HUES48 (cell line): ENCODE results near the gene KRT14.
A peak's percentile ranks its signal among the peaks of the same experiment; 100 is the strongest.

Experiments used
- H3K27ac ChIP-seq: one replicate; pipeline ENCODE4 v1.7.0; 2013; ENCODE audit warnings: low read depth, low read length, inconsistent platforms
- H3K27me3 ChIP-seq: 2 replicates; pipeline ENCODE4 v1.6.1; 2013; ENCODE audit warnings: mild to moderate bottlenecking, low read length; ENCODE audit not compliant: control insufficient read depth, insufficient read depth
- H3K36me3 ChIP-seq: 2 replicates; pipeline ENCODE4 v1.6.1; 2013; ENCODE audit warnings: low read length; ENCODE audit not compliant: control insufficient read depth, insufficient read depth
- H3K4me1 ChIP-seq: 2 replicates; pipeline ENCODE4 v1.6.1; 2013; ENCODE audit warnings: mild to moderate bottlenecking, low read length; ENCODE audit not compliant: control insufficient read depth, insufficient read depth
- H3K4me3 ChIP-seq: 2 replicates; pipeline ENCODE4 v1.5.1; 2013; ENCODE audit warnings: mild to moderate bottlenecking, low read depth, low read length
- H3K9ac ChIP-seq: 2 replicates; pipeline ENCODE4 v1.6.1; 2013; ENCODE audit warnings: mild to moderate bottlenecking, low read depth, low read length, moderate library complexity
- H3K9me3 ChIP-seq: 2 replicates; pipeline ENCODE4 v1.6.1; 2013; ENCODE audit warnings: low read length; ENCODE audit not compliant: control insufficient read depth, insufficient read depth

The KRT14 gene

GRCh38 chr17:41540921-41541625 is 45.6 kb downstream of the KRT14 start:
- Histone ChIP-seq H3K4me1 (peaks cover 13% of the 10 kb centered on the region; the same call in 1 of the 2 replicates), H3K4me3 (no peak overlapping the region), H3K27ac (peak overlapping the region; percentile 51), H3K27me3 (no peaks in the 10 kb centered on the region), H3K9ac (no peak overlapping the region), H3K36me3 (no peaks in the 10 kb centered on the region), H3K9me3 (no peaks in the 10 kb centered on the region)

DNA sequence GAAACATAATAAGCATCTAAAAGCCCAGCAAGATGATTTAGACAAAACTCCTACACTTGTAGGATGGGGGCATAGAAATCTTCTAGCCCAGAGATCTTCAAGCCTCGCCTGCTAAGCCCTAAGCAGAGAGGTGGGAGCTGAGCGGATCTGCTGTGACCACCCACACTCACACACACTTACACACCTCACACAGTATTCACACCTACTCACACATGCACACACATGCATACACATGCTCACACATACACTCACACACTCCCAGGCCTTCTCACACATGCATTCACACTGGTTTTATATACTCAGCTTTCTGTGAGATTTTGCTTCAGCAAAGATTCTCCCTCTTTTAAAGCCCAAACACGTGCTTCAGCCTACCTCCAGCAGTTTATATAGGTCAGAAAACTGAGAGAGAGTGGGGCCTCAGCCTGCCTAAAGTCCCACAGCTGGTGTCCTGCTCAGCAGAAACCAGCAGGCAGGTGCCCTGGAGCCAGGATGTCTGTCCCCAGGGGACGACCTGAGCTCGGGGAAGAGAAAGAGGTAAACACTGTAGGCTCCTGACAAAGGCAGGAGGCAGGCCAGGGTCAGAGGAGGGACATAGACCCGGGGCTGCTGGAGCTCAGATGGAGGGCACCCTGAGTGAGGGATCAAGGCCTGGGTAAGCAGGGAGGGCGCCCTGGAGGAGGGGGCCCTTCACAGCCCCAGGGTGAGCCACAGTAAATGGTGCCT is 46.6 kb downstream of the KRT14 start:
- no peak overlapping the region for H3K9ac ChIP-seq
- peak overlapping the region; percentile 51 for H3K27ac ChIP-seq
- H3K4me3 ChIP-seq: no peak overlapping the region
- H3K9me3 ChIP-seq: no peaks in the 10 kb centered on the region
- H3K27me3 ChIP-seq: no peaks in the 10 kb centered on the region
- H3K36me3 ChIP-seq: no peaks in the 10 kb centered on the region
- peaks cover 15% of the 10 kb centered on the region; the same call in 1 of the 2 replicates for H3K4me1 ChIP-seq

- H3K4me1 ChIP-seq: peaks cover 9% of the 10 kb centered on the region; the same call in 1 of the 2 replicates
- peak overlapping the region; percentile 58 for H3K27ac ChIP-seq
- no peaks in the 10 kb centered on the region for H3K27me3 ChIP-seq
- H3K9ac ChIP-seq: no peak overlapping the region
- H3K36me3 ChIP-seq: no peaks in the 10 kb centered on the region
- H3K9me3 ChIP-seq: no peaks in the 10 kb centered on the region
- no peak overlapping the region for H3K4me3 ChIP-seq
Observed at GRCh38 chr17:41539071-41539492, 47.6 kb downstream of the KRT14 start.

DNA sequence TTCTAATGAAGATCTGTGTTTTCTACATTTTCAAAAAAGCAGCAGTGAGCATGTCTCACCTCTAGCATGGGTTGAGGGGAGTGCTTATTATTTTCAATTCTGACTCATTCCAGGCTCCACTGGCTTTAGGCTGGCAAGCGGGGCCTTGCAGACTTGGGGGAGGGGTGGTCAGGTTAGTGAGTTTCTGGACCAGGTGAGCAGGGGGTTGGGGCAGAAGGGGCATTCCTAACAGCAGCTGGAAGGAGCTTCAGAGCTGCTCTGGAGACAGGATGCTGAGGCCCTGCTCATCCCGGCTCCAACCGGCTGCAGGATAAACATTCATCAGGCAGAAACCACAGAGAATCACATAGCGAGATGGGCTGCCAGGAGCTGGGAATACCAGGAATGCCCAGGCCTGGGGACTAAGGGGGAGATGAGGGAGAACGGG is 48.1 kb downstream of the KRT14 start:
- peak overlapping the region; percentile 58 for H3K27ac ChIP-seq
- peaks cover 9% of the 10 kb centered on the region; the same call in 1 of the 2 replicates for H3K4me1 ChIP-seq
- H3K9me3 ChIP-seq: no peaks in the 10 kb centered on the region
- no peaks in the 10 kb centered on the region for H3K27me3 ChIP-seq
- H3K36me3 ChIP-seq: no peaks in the 10 kb centered on the region
- H3K4me3 ChIP-seq: no peak overlapping the region
- H3K9ac ChIP-seq: no peak overlapping the region

GRCh38 chr17:41537990-41538389 is 48.7 kb downstream of the KRT14 start:
- H3K4me3 ChIP-seq: no peak overlapping the region
- no peak overlapping the region for H3K9ac ChIP-seq
- H3K36me3 ChIP-seq: no peaks in the 10 kb centered on the region
- peaks cover 9% of the 10 kb centered on the region; the same call in 1 of the 2 replicates for H3K4me1 ChIP-seq
- H3K27me3 ChIP-seq: no peaks in the 10 kb centered on the region
- no peaks in the 10 kb centered on the region for H3K9me3 ChIP-seq
- H3K27ac ChIP-seq: no peak overlapping the region

DNA sequence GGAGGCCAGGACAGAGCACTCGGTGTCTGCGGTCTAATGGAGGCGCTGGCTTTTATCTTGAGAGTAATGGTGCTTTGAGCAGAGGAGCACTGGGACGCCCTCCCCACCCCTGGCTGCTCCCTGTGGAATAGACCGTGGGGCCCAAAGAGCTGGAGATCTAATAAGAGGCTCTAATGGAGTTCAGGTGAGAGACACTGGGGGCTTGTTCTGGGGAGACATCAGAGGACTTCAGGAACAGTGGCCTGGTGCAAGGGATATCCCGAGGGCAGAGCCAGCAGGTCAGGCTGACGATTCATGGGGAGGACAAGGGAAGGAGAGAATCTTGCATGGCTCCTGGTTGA is 49.1 kb downstream of the KRT14 start:
- no peaks in the 10 kb centered on the region for H3K27me3 ChIP-seq
- no peak overlapping the region for H3K9ac ChIP-seq
- H3K4me1 ChIP-seq: peaks cover 9% of the 10 kb centered on the region; the same call in 1 of the 2 replicates
- no peak overlapping the region for H3K27ac ChIP-seq
- H3K4me3 ChIP-seq: no peak overlapping the region
- no peaks in the 10 kb centered on the region for H3K9me3 ChIP-seq
- H3K36me3 ChIP-seq: no peaks in the 10 kb centered on the region

DNA sequence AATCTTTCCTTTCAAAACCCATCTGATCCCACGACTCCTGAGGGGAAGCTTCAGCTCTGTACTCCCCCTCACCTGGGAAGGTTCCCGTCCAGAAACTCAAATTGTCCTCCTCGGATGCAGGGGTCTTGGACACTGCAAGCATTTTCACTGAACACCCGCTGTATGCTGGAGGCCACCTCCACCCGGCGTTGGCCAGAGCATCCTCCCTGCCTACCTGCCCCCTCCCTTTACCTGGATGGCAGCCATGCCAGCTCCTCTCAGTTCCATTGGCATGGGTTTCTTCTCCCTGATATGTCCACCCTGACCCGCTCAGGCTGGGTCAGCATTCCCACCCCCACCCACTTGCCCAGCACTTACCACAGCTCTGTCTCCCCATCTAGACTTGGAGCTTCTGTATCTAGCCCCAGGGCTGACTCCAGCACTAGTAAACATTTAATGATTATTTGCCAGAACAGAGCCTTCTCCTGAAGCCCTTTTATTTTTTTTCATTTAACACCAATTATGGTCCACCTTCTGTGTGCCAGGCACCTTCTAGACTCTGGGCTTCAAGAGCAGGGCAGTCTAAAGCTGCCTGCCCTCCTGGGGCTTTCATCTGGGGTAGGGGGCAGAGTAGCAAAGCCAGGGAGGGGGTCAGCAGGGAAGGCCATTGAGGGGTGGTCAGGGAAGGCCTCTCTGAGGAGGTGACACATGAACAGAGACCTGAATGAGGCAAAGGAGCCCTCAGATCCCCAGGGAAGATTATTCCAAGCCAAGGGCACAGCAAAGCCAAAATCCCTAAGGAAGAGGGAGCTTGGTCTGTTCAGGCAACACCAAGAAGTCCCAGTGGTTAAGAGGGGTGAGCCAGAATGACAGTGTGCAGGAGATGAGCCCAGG is 49.7 kb downstream of the KRT14 start:
- Histone ChIP-seq H3K4me1 (peaks cover 9% of the 10 kb centered on the region; the same call in 1 of the 2 replicates), H3K4me3 (no peak overlapping the region), H3K36me3 (no peaks in the 10 kb centered on the region), H3K9ac (no peak overlapping the region), H3K27ac (no peak overlapping the region), H3K27me3 (no peaks in the 10 kb centered on the region), H3K9me3 (no peaks in the 10 kb centered on the region)

GRCh38 chr17:41535764-41536481 is 50.8 kb downstream of the KRT14 start:
- no peaks in the 10 kb centered on the region for H3K27me3 ChIP-seq
- H3K9ac ChIP-seq: no peak overlapping the region
- no peaks in the 10 kb centered on the region for H3K9me3 ChIP-seq
- H3K4me1 ChIP-seq: peaks cover 9% of the 10 kb centered on the region; the same call in 1 of the 2 replicates
- H3K27ac ChIP-seq: no peak overlapping the region
- no peaks in the 10 kb centered on the region for H3K36me3 ChIP-seq
- H3K4me3 ChIP-seq: no peak overlapping the region

- Histone ChIP-seq H3K9me3 (no peaks in the 10 kb centered on the region), H3K27ac (no peak overlapping the region), H3K9ac (no peak overlapping the region), H3K36me3 (no peaks in the 10 kb centered on the region), H3K4me1 (peaks cover 9% of the 10 kb centered on the region; the same call in 1 of the 2 replicates), H3K4me3 (no peak overlapping the region), H3K27me3 (no peaks in the 10 kb centered on the region)
Observed at GRCh38 chr17:41534899-41535546, 51.7 kb downstream of the KRT14 start.

- Histone ChIP-seq H3K9me3 (no peaks in the 10 kb centered on the region), H3K27me3 (no peaks in the 10 kb centered on the region), H3K4me3 (no peak overlapping the region), H3K36me3 (no peaks in the 10 kb centered on the region), H3K4me1 (peaks cover 14% of the 10 kb centered on the region; the same call in 1 of the 2 replicates), H3K9ac (no peak overlapping the region), H3K27ac (no peak overlapping the region)
Observed at GRCh38 chr17:41533613-41534012, 53.1 kb downstream of the KRT14 start.
